A549 treated with Mapracorat at 1 μM for 4 hours (cell line): ENCODE data around the gene KRTAP12-1. TPM values are rescaled to one million over a fixed set of nuclear protein-coding genes. Genes with fewer than 3 reads are reported as not detected.

Source experiments
- total RNA-seq: library from RNA; stranded (reverse); fragments of 200-300 nt; extraction: Qiagen RNA extraction; gene quantifications from 5 replicates; pipeline ENCODE4 v1.2.3, GENCODE V29; 2022

Gene KRTAP12-1, protein sequence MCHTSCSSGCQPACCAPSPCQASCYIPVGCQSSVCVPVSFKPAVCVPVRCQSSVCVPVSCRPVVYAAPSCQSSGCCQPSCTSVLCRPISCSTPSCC
- not detected in 5 replicates for total RNA-seq

DNA sequence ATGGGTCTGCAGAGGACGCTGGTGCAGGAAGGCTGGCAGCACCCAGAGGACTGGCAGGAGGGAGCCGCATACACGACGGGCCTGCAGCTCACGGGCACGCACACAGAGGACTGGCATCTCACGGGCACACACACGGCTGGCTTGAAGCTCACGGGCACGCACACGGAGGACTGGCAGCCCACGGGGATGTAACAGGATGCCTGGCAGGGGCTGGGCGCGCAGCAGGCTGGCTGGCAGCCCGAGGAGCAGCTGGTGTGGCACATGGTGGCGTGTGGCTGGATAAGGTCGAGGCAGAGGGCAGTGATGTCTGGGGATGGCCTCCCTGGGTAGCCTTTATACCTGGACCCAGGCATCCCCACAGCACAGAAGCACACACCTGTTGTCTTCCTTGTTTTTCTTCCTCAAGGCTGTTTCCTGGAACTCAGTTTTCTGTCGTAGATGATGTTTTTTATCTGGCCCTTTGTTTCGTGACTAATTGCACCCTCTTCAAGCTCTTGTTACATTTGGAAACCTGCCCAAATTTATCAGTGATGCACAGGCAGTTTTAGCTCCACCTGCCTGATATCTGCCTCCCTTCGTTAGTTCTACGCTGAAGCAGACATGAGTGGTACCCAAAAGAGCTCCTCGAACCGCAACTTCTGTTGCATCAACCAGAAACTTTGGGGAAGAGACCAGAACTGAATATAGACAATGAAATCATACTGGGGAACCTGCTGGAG lies at the start of gene KRTAP12-1:
Gene KRTAP12-1 (minus strand): TSS at position 303 of the 719 bp plus-strand sequence. CDS start 40 bp downstream, at position 263.

DNA sequence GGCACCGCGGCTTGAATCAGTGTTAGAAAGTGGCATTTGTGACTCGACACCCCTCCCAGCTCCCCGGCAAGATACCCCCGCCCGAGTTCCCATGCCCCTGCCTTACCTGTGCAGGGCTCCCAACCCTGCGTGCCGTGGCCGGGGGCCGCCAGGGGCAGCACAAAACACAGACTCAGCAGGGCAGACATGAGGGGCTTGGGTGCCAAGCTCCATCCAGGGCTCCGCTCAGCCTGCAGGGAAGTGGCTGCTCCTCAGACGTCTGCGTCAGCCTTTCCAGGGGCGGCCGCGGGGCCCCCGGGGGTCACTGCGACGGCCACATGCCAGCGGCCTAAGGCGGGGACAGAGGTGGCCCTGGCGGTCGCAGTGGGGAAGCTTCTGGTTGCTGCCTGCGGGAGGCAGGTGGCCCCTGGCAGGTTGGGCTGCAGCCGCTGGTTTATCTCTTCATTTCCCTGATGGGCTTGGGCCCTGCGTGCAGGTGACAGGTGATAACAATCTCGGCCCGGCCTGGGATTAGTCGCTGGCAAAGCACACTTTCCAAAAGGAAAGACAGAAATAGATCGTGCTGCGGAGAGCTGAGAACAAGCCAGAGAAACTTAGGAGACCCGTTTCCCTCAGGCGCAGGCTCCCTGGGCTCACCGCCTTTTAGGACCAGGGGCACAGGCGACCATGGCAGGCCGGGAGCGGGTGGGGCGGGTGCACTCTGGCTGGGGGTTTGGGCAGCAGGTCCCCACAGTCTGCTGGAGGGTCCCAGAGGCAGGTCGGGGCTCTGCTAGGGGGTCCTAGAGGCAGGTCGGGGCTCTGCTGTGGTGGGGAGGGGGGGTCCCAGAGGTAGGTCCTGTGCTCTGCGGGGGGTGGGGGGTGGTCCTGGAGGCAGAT lies 29.6 kb upstream of the KRTAP12-1 start, which contains the start of gene TSPEAR:
Gene TSPEAR (minus strand): TSS at position 246 of the 876 bp plus-strand sequence. CDS start 58 bp downstream, at position 188.

DNA sequence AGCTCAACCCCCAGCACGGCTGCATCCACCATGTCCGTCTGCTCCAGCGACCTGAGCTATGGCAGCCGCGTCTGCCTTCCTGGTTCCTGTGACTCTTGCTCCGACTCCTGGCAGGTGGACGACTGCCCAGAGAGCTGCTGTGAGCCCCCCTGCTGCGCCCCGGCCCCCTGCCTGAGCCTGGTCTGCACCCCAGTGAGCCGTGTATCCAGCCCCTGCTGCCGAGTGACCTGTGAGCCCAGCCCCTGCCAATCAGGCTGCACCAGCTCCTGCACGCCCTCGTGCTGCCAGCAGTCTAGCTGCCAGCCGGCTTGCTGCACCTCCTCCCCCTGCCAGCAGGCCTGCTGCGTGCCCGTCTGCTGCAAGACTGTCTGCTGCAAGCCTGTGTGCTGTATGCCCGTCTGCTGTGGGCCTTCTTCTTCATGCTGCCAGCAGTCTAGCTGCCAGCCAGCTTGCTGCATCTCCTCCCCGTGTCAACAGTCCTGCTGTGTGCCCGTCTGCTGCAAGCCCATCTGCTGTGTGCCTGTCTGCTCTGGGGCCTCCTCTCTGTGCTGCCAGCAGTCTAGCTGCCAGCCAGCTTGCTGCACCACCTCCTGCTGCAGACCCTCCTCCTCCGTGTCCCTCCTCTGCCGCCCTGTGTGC lies 15.3 kb upstream of the KRTAP12-1 start, which contains the start of gene KRTAP10-12:
Gene KRTAP10-12 (plus strand): TSS at position 1 of the 639 bp plus-strand sequence. CDS start 30 bp downstream, at position 31.

GRCh38 chr21:44666401-44667320 lies 15.3 kb downstream of the KRTAP12-1 start, which contains the start of gene KRTAP12-2:
Gene KRTAP12-2 (minus strand): TSS chr21:44666927. CDS start chr21:44666886, 41 bp downstream.

GRCh38 chr21:44657635-44658540 lies 24.1 kb downstream of the KRTAP12-1 start, which contains the start of gene KRTAP12-3:
Gene KRTAP12-3 (plus strand): TSS chr21:44657932. CDS start chr21:44657980, 48 bp downstream.

DNA sequence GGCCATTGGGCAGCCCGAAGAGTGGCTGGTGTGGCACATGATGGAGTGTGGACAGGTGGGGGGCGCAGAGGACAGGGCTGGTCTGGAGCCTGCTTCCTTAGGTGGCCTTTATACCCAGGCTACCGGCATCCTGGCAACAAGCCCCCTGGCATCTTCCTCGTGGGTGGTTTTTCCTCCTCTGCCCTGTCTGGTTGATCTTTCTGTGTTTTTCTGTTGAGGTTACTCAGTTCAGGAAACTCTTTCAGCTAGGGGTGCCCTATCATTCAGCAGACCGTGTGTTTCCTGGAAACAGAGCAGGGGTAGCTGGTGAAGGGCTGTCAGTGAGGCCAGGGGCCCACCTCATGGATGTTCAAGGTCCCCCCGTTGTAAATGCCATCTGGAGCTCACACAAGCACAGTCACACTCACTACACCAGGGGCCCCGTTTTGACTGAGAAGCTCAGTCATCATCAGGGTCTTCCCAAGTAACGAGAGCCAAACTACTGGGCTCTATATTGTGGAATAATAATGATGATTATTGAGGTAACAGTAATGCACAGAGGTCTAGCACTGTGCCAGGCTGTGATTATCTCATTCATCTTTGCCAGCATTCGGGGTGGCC lies 27.3 kb downstream of the KRTAP12-1 start, which contains the start of gene KRTAP12-4:
Gene KRTAP12-4 (minus strand): TSS at position 84 of the 600 bp plus-strand sequence. CDS start 45 bp downstream, at position 39.

DNA sequence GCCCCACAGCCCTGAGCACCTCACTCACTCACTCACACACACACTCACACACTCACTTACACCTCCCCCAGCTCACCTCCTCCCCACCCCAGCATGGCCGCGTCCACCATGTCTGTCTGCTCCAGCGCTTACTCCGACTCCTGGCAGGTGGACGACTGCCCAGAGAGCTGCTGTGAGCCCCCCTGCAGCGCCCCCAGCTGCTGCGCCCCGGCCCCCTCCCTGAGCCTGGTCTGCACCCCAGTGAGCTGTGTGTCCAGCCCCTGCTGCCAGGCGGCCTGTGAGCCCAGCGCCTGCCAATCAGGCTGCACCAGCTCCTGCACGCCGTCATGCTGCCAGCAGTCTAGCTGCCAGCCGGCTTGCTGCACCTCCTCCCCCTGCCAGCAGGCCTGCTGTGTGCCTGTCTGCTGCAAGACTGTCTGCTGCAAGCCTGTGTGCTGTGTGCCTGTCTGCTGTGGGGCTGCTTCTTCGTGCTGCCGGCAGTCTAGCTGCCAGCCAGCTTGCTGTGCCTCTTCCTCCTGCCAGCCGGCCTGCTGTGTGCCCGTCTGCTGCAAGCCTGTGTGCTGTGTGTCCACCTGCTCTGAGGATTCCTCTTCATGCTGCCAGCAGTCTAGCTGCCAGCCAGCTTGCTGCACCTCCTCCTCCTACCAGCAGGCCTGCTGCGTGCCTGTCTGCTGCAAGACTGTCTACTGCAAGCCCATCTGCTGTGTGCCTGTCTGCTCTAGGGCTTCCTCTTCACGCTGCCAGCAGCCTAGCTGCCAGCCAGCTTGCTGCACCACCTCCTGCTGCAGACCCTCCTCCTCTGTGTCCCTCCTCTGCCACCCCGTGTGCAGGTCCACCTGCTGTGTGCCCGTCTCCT lies 35.4 kb downstream of the KRTAP12-1 start, which contains the start of gene KRTAP10-11:
Gene KRTAP10-11 (plus strand): TSS at position 49 of the 856 bp plus-strand sequence. CDS start 45 bp downstream, at position 94.

GRCh38 chr21:44637018-44637850 lies 44.7 kb downstream of the KRTAP12-1 start, which contains the start of gene KRTAP10-10:
Gene KRTAP10-10 (plus strand): TSS chr21:44637356. CDS start chr21:44637418, 62 bp downstream.

Other genes with a start within 250 kb of the KRTAP12-1 start
- 1.5 to 2.3 TPM (median 2.1 TPM) in 5 replicates for gene LRRC3, start 226.7 kb downstream of the KRTAP12-1 start, total RNA-seq
- gene KRTAP10-1, start 142.0 kb downstream of the KRTAP12-1 start, total RNA-seq = not detected in 5 replicates
- gene KRTAP10-2, start 130.7 kb downstream of the KRTAP12-1 start, total RNA-seq = not detected in 5 replicates
- not detected in 5 replicates for gene KRTAP10-3, start 123.4 kb downstream of the KRTAP12-1 start, total RNA-seq
- gene KRTAP10-4, start 108.4 kb downstream of the KRTAP12-1 start, total RNA-seq = not detected in 5 replicates
- not detected in 5 replicates for gene KRTAP10-5, start 101.6 kb downstream of the KRTAP12-1 start, total RNA-seq
- not detected in 5 replicates for gene KRTAP10-6, start 89.7 kb downstream of the KRTAP12-1 start, total RNA-seq
- gene KRTAP10-7, start 81.6 kb downstream of the KRTAP12-1 start, total RNA-seq = not detected in 5 replicates
- not detected in 5 replicates for gene KRTAP10-8, start 70.1 kb downstream of the KRTAP12-1 start, total RNA-seq
- gene KRTAP10-9, start 55.1 kb downstream of the KRTAP12-1 start, total RNA-seq = not detected in 5 replicates
- not detected in 5 replicates for gene KRTAP10-10, start 44.8 kb downstream of the KRTAP12-1 start, total RNA-seq
- not detected in 5 replicates for gene KRTAP10-11, start 35.7 kb downstream of the KRTAP12-1 start, total RNA-seq
- not detected in 5 replicates for gene KRTAP12-4, start 27.5 kb downstream of the KRTAP12-1 start, total RNA-seq
- not detected in 5 replicates for gene KRTAP12-3, start 24.2 kb downstream of the KRTAP12-1 start, total RNA-seq
- not detected in 5 replicates for gene KRTAP12-2, start 15.2 kb downstream of the KRTAP12-1 start, total RNA-seq
- gene KRTAP10-12, start 15.0 kb upstream of the KRTAP12-1 start, total RNA-seq = not detected in 5 replicates
- not detected in 5 replicates for gene TSPEAR, start 29.4 kb upstream of the KRTAP12-1 start, total RNA-seq
- gene UBE2G2, start 119.7 kb upstream of the KRTAP12-1 start, total RNA-seq = 29.4 to 38.6 TPM (median 32.5 TPM) in 5 replicates
- 58.7 to 71.6 TPM (median 69.0 TPM) in 5 replicates for gene SUMO3, start 135.9 kb upstream of the KRTAP12-1 start, total RNA-seq
- gene PTTG1IP, start 191.5 kb upstream of the KRTAP12-1 start, total RNA-seq = 86.5 to 99.6 TPM (median 97.4 TPM) in 5 replicates
- gene ITGB2, start 238.7 kb upstream of the KRTAP12-1 start, total RNA-seq = 0.55 to 0.99 TPM (median 0.76 TPM) in 5 replicates